ENCODE results near the gene C1orf50.

- no peak for TF ChIP-seq CTCF (IDR thresholded peaks at IDR 0.05 in 8 of 11, conservative IDR thresholded peaks at IDR 0.05 in 3 of 11)
- no peak for TF ChIP-seq POLR2A (IDR thresholded peaks at IDR 0.05)
- TF ChIP-seq POLR2AphosphoS5 (IDR thresholded peaks at IDR 0.05), result no peak
These were observed 20.5 kb upstream of the C1orf50 start for GRCh38 chr1:42746436-42747105.
